Glutamatergic neuron (in vitro differentiated cells): ENCODE measurements around the gene UBAP2. TPM values are rescaled to one million over a fixed set of nuclear protein-coding genes. Genes with fewer than 3 reads are reported as not detected.

Source experiments
- DNase-seq: peaks from one replicate; pipeline ENCODE4 v3.0.0; 2022
- H3K27ac Mint-ChIP-seq: one replicate; pipeline ENCODE4 v1.8.0; 2020; ENCODE audit warnings: mild to moderate bottlenecking, mixed read lengths, inconsistent platforms; ENCODE audit not compliant: unreplicated experiment
- H3K27me3 Mint-ChIP-seq: one replicate; pipeline ENCODE4 v1.8.0; 2020; ENCODE audit warnings: mild to moderate bottlenecking, moderate library complexity, mixed read lengths, inconsistent platforms; ENCODE audit not compliant: unreplicated experiment
- H3K36me3 Mint-ChIP-seq: one replicate; pipeline ENCODE4 v1.8.0; 2020; ENCODE audit warnings: mild to moderate bottlenecking, mixed read lengths, inconsistent platforms; ENCODE audit not compliant: unreplicated experiment
- H3K4me1 Mint-ChIP-seq: one replicate; pipeline ENCODE4 v1.8.0; 2020; ENCODE audit warnings: mild to moderate bottlenecking, low read depth, mixed read lengths, inconsistent platforms; ENCODE audit not compliant: unreplicated experiment
- H3K4me3 Mint-ChIP-seq: one replicate; pipeline ENCODE4 v1.8.0; 2020; ENCODE audit warnings: mild to moderate bottlenecking, mixed read lengths, inconsistent platforms; ENCODE audit not compliant: unreplicated experiment
- H3K9me3 Mint-ChIP-seq: one replicate; pipeline ENCODE4 v1.8.0; 2020; ENCODE audit warnings: mild to moderate bottlenecking, moderate library complexity, mixed read lengths, inconsistent platforms; ENCODE audit not compliant: unreplicated experiment
- CTCF ChIP-seq: fragments of 200-600 bp; sonication (generic); IDR thresholded peaks from one replicate; pipeline ENCODE4 v1.5.0; 2021; ENCODE audit not compliant: partially characterized antibody, unreplicated experiment
- total RNA-seq: library from RNA; stranded (reverse); fragmentation: NEBNext Ultra II Directional; extraction: Animal tissue kit (Norgen Biotek cat#: 25700); gene quantifications from one replicate; pipeline ENCODE4 v1.2.1, GENCODE V29; 2021; ENCODE audit not compliant: unreplicated experiment

The UBAP2 gene
- total RNA-seq, 1 donor from 2014 or later = 65.1 TPM

GRCh38 chr9:33893861-33894260 is 154.8 kb downstream of the UBAP2 start:
- Mint-ChIP-seq H3K4me1 (no peaks in the 10 kb centered on the region), H3K9me3 (peaks cover 9% of the 10 kb centered on the region), H3K27ac (no peak overlapping the region), H3K36me3 (no peaks in the 10 kb centered on the region), H3K4me3 (no peak overlapping the region), H3K27me3 (no peaks in the 10 kb centered on the region)
- no peak for TF ChIP-seq CTCF
- DNase-seq = no peak

GRCh38 chr9:33885948-33886347 is 162.7 kb downstream of the UBAP2 start:
- H3K27ac Mint-ChIP-seq = no peak overlapping the region
- H3K36me3 Mint-ChIP-seq = no peaks in the 10 kb centered on the region
- peaks cover 7% of the 10 kb centered on the region for H3K4me1 Mint-ChIP-seq
- H3K27me3 Mint-ChIP-seq = no peaks in the 10 kb centered on the region
- H3K4me3 Mint-ChIP-seq = no peak overlapping the region
- H3K9me3 Mint-ChIP-seq = peaks cover 9% of the 10 kb centered on the region
- DNase-seq = no peak
- TF ChIP-seq CTCF = no peak

- H3K27ac Mint-ChIP-seq = no peak overlapping the region
Observed at GRCh38 chr9:33884856-33885701, 163.6 kb downstream of the UBAP2 start.

GRCh38 chr9:33881635-33882034 is 167.1 kb downstream of the UBAP2 start:
- no peak for TF ChIP-seq CTCF
- H3K36me3 Mint-ChIP-seq = no peaks in the 10 kb centered on the region
- peaks cover 8% of the 10 kb centered on the region for H3K9me3 Mint-ChIP-seq
- DNase-seq = no peak
- H3K4me3 Mint-ChIP-seq = no peak overlapping the region
- peaks cover 19% of the 10 kb centered on the region for H3K4me1 Mint-ChIP-seq
- peaks cover 3% of the 10 kb centered on the region for H3K27me3 Mint-ChIP-seq
- H3K27ac Mint-ChIP-seq = no peak overlapping the region

More at GRCh38 chr9:33884856-33885701, 163.6 kb downstream of the UBAP2 start:
- no peak for TF ChIP-seq CTCF
- no peak overlapping the region for H3K4me3 Mint-ChIP-seq
- H3K27me3 Mint-ChIP-seq = no peaks in the 10 kb centered on the region
- no peaks in the 10 kb centered on the region for H3K36me3 Mint-ChIP-seq
- no peak for DNase-seq
- peaks cover 9% of the 10 kb centered on the region for H3K4me1 Mint-ChIP-seq
- H3K9me3 Mint-ChIP-seq = peaks cover 5% of the 10 kb centered on the region
